ENCODE data around the gene PIK3AP1.

GRCh38 chr10:96695366-96695765 is 24.9 kb downstream of the PIK3AP1 start:
- TF ChIP-seq CTCF (IDR thresholded peaks at IDR 0.05 in 8 of 11, conservative IDR thresholded peaks at IDR 0.05 in 3 of 11), result no peak
- TF ChIP-seq POLR2A (IDR thresholded peaks at IDR 0.05), result no peak
- no peak for TF ChIP-seq POLR2AphosphoS5 (IDR thresholded peaks at IDR 0.05)
